BE2C (cell line): ENCODE measurements around the gene ENPP6.

Source experiments
- DNase-seq: peaks from one replicate; pipeline ENCODE4 v3.0.0-alpha.2; 2020
- H3K27me3 ChIP-seq: fragments of 250-450 bp; sonication (Bioruptor Pico); 2 replicates; pipeline ENCODE4 v1.5.1; 2020; ENCODE audit warnings: mild to moderate bottlenecking
- H3K36me3 ChIP-seq: fragments of 250-450 bp; sonication (Bioruptor Pico); 2 replicates; pipeline ENCODE4 v1.5.1; 2020; ENCODE audit warnings: mild to moderate bottlenecking
- H3K4me1 ChIP-seq: fragments of 250-450 bp; sonication (Bioruptor Pico); 2 replicates; pipeline ENCODE4 v1.5.1; 2020
- H3K4me3 ChIP-seq: 2 replicates; pipeline ENCODE4 v1.5.1; 2011; ENCODE audit warnings: low read depth, low read length
- H3K9me3 ChIP-seq: fragments of 250-450 bp; sonication (Bioruptor Pico); 2 replicates; pipeline ENCODE4 v1.5.1; 2020
- CTCF ChIP-seq: IDR thresholded peaks from 2 replicates; pipeline ENCODE4 v1.5.1; 2012; ENCODE audit warnings: mild to moderate bottlenecking, low read depth, low read length

Gene ENPP6

GRCh38 chr4:184103527-184104264 lies 114.0 kb downstream of the ENPP6 start:
- Histone ChIP-seq H3K4me3 (no peak overlapping the region), H3K9me3 (no peaks in the 10 kb centered on the region), H3K36me3 (no peaks in the 10 kb centered on the region), H3K4me1 (no peaks in the 10 kb centered on the region), H3K27me3 (no peaks in the 10 kb centered on the region)
- TF ChIP-seq CTCF, result no peak
- peak; percentile 32 for DNase-seq

DNA sequence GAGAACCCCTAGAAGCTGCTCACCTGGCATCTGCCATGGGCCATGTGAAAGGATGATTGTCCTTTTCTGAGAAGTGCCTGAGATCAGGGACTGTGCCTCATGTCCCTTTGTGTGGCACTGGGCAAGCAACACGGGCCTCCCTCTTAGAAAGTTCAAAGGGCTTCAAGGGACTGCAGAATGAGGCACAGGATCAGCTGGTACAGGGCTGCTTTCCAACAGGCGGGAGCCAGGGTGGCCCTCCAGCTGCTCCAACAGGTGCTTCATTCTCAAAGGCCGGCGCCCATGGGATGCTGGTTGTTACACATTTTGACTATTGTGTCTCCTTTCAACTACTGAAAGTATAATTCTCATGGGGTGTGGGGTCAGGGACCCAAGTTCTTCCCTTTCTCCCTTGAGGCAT lies 114.7 kb downstream of the ENPP6 start:
- Histone ChIP-seq H3K4me1 (no peaks in the 10 kb centered on the region), H3K4me3 (no peak overlapping the region), H3K27me3 (no peaks in the 10 kb centered on the region), H3K9me3 (no peaks in the 10 kb centered on the region), H3K36me3 (no peaks in the 10 kb centered on the region)
- DNase-seq, result no peak
- TF ChIP-seq CTCF, result no peak

GRCh38 chr4:184102488-184102887 lies 115.2 kb downstream of the ENPP6 start:
- no peak overlapping the region for H3K4me3 ChIP-seq
- no peaks in the 10 kb centered on the region for H3K9me3 ChIP-seq
- H3K4me1 ChIP-seq, result no peaks in the 10 kb centered on the region
- H3K27me3 ChIP-seq, result no peaks in the 10 kb centered on the region
- no peaks in the 10 kb centered on the region for H3K36me3 ChIP-seq
- no peak for DNase-seq
- no peak for TF ChIP-seq CTCF

- no peak for TF ChIP-seq CTCF
- no peak for DNase-seq
- Histone ChIP-seq H3K4me3 (no peak overlapping the region), H3K4me1 (no peaks in the 10 kb centered on the region), H3K27me3 (no peaks in the 10 kb centered on the region), H3K9me3 (no peaks in the 10 kb centered on the region), H3K36me3 (no peaks in the 10 kb centered on the region)
These were observed 116.0 kb downstream of the ENPP6 start for GRCh38 chr4:184101711-184102110.

DNA sequence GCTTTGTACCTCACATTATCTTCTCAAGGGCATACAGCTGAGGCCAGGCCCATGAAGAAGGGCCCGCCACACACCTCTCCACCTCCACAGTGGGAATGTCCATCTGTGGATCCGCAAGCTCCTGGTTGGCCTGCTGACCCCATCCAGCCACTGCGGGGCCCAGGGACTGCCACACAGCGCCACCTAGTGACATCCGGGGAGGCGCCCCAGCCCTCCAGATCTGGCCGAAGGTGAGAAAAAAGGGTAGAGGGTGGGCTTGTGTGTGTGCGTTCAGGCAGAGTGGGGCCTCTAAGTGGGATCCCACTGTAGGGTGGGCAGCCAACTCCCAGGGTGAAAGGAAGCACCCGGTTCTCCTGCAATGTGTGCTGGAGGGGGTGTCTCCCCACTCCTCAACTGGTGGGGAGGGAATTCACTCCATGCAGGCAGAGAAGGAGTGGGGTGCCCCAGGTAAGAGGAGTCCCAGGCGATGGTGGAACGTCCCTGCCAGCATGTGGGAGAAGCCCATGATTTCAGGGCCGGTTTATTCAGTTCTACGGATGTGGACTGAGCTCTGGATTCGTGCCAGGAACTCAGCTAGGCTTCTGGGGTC lies 117.3 kb downstream of the ENPP6 start:
- peak; percentile 69 for DNase-seq
- Histone ChIP-seq H3K36me3 (no peaks in the 10 kb centered on the region), H3K4me3 (no peak overlapping the region), H3K9me3 (no peaks in the 10 kb centered on the region), H3K4me1 (no peaks in the 10 kb centered on the region), H3K27me3 (no peaks in the 10 kb centered on the region)
- TF ChIP-seq CTCF, result peak; percentile 77

DNA sequence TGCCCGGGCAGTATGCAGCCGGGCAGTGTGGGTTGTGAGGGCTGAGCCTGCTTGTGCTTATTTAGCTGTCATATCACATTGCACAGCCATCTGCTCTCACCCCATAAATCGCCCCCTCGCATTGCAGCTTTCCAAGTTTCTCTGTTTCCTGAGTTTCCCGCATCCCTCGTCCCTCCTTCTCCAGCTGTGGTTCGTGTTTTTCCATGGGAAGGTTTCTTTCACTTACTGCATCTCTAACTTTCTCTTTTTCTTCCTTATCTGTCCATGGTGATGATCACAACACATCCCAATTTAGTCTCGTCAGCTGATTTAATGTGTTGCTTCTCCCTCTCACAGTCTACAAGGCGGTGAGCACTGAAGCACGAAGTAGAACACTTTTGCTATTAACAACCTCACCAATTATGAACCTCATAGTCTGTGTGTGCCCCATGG lies 118.1 kb downstream of the ENPP6 start:
- Histone ChIP-seq H3K4me1 (peaks cover 6% of the 10 kb centered on the region; the same call in 1 of the 2 replicates), H3K4me3 (no peak overlapping the region), H3K27me3 (no peaks in the 10 kb centered on the region), H3K9me3 (no peaks in the 10 kb centered on the region), H3K36me3 (no peaks in the 10 kb centered on the region)
- TF ChIP-seq CTCF, result no peak
- DNase-seq, result no peak
